ENCODE data around the gene GPR162. TPM values are rescaled to one million over a fixed set of nuclear protein-coding genes. Genes with fewer than 3 reads are reported as not detected.

The GPR162 gene
- polyA plus RNA-seq, 2 of the 4 experiments (the other 2 are of a cell fraction): 1.7 to 1.8 TPM

GRCh38 chr12:6778574-6779550 is 42.8 kb upstream of the GPR162 start:
- peak; percentile 71 to 91 for DNase-seq (ENCODE audit: low read depth in 1 of 2, low spot score in 1 of 2)
- POLR2A ChIA-PET: interaction anchor here (2.3 to 2.5 kb wide), 2 partner anchors 13 to 26 kb away, joined by 13 read pairs; partner anchors contain the start of genes MLF2 and PTMS
- TF ChIP-seq BHLHE40 (IDR thresholded peaks at IDR 0.05; ENCODE audit: low read depth, low read length) (peak; percentile 65; the same call in 1 of the 2 replicates), RAD21 (conservative IDR thresholded peaks at IDR 0.05 in 1 of 2, IDR thresholded peaks at IDR 0.05 in 1 of 2) (peak; percentile 98 to 99), MYC (IDR thresholded peaks at IDR 0.05; ENCODE audit: borderline replicate concordance, low read length) (peak; percentile 33; the same call in 1 of the 2 replicates), EHF (CRISPR knock-in tag; IDR thresholded peaks at IDR 0.05) (no peak), HMGXB4 (CRISPR knock-in tag; IDR thresholded peaks at IDR 0.05; ENCODE audit: borderline replicate concordance) (0 out of 2 replicates have a peak, but pooled peaks have one; percentile 56), FOSL2 (IDR thresholded peaks at IDR 0.05) (no peak), FOSL2 (CRISPR knock-in tag; IDR thresholded peaks at IDR 0.05) (0 out of 2 replicates have a peak, but pooled peaks have one; percentile 3), E2F6 (IDR thresholded peaks at IDR 0.05; ENCODE audit: borderline replicate concordance, low read depth) (no peak), NR3C1 (IDR thresholded peaks at IDR 0.05) (no peak), MAZ (IDR thresholded peaks at IDR 0.05; ENCODE audit: borderline replicate concordance, low read depth, low read length) (peak; percentile 65; the same call in 1 of the 2 replicates), CBX8 (IDR thresholded peaks at IDR 0.05) (no peak), NPAS2 (CRISPR knock-in tag; IDR thresholded peaks at IDR 0.05; ENCODE audit: borderline replicate concordance) (peak; percentile 79), CHD2 (IDR thresholded peaks at IDR 0.05; ENCODE audit: low read length, partially characterized antibody) (peak; percentile 56), MAX (IDR thresholded peaks at IDR 0.05) (peak; percentile 83), FOXS1 (CRISPR knock-in tag; IDR thresholded peaks at IDR 0.05) (no peak), RFX5 (IDR thresholded peaks at IDR 0.05) (no peak), SMC3 (IDR thresholded peaks at IDR 0.05) (peak; percentile 98), CTCF (IDR thresholded peaks at IDR 0.05) (peak; percentile 94), JUNB (IDR thresholded peaks at IDR 0.05) (no peak)
- CTCF ChIA-PET: interaction anchor here (0.6 to 26.0 kb wide), 41 partner anchors 8 to 1310 kb away, joined by 3 to 670 read pairs (median 4); partner anchors contain the start of genes CD4, CDCA3, GPR162 and LAG3
- peak overlapping the region; percentile 30; the same call in 2 of the 3 replicates for H3K4me3 ChIP-seq
- peak overlapping the region; percentile 34 to 80; a peak in 4 of 6 replicates for H3K27ac ChIP-seq
- peak overlapping the region; percentile 77 for H3K4me2 ChIP-seq
- H3K9me3 ChIP-seq: no peaks in the 10 kb centered on the region
- ATAC-seq: peak; percentile 94 to 97
- 31% methylated on average over 26 of the region's 35 CpGs for WGBS (ENCODE audit: missing lambda C conversion rate)
- H3K4me1 ChIP-seq: peaks cover 15% of the 10 kb centered on the region; the same call in 2 of the 3 replicates
- peak; percentile 93 for FAIRE-seq
